ENCODE measurements around the gene FLRT3.

FLRT3 gene

DNA sequence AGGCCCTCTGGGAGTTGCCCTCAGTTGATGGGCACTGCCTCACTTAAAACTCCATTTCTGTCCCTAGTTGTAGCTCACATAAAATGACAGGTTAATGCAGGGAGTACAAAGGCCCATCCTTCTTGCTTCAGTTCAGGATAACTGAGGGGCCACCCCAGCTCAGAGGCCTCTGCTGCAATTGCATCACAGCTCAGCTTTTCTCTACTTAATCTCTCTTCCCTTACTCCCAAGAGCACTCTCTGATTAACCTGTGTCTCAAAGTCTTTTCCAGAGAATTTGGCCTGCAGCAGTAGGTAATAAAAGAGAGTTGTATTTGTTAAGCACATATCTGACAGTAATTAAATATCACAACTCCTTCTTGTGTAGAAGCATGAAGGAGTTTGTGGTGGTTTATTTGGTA lies 40.9 kb upstream of the FLRT3 start:
- TF ChIP-seq, protein P1, sequence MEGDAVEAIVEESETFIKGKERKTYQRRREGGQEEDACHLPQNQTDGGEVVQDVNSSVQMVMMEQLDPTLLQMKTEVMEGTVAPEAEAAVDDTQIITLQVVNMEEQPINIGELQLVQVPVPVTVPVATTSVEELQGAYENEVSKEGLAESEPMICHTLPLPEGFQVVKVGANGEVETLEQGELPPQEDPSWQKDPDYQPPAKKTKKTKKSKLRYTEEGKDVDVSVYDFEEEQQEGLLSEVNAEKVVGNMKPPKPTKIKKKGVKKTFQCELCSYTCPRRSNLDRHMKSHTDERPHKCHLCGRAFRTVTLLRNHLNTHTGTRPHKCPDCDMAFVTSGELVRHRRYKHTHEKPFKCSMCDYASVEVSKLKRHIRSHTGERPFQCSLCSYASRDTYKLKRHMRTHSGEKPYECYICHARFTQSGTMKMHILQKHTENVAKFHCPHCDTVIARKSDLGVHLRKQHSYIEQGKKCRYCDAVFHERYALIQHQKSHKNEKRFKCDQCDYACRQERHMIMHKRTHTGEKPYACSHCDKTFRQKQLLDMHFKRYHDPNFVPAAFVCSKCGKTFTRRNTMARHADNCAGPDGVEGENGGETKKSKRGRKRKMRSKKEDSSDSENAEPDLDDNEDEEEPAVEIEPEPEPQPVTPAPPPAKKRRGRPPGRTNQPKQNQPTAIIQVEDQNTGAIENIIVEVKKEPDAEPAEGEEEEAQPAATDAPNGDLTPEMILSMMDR (IDR thresholded peaks at IDR 0.05): no peak
- Histone ChIP-seq H3K4me3 (no peak overlapping the region), H3K27me3 (no peaks in the 10 kb centered on the region), H3K9me3 (no peaks in the 10 kb centered on the region), H3K4me1 (no peaks in the 10 kb centered on the region), H3K36me3 (no peaks in the 10 kb centered on the region), H3K27ac (no peak overlapping the region)
- intact Hi-C loops (cut with DNase I; ENCODE audit: low total_unique reads): no loop called here
- DNase-seq: no peak

DNA sequence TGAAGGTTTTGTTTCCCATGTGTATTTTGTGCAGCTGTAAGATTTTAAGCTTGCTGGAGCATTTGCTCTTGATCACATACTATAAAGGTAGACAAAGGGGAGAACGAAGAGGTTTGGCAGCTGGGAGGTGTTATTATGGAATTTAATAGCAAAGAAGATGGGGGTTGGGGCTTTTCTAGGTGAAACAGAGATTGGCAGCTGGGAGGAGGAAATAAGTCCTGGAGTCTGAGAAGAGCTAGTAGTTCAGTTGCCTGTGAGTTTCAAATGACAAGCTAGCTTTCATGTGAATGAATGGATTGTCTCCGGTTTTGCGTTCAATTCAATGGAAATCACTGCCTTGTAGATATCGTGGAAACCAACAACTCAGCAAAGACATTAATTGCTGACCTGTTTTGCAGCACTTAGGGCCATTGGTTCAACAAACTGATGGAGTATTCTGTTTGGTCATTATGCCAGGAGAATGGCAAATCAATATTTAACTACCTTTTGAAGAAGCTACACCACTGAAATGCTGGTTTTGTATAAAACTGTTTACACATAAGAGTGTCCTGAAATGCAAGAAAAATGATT lies 38.1 kb upstream of the FLRT3 start:
- Histone ChIP-seq H3K4me3 (no peak overlapping the region), H3K27ac (no peak overlapping the region), H3K4me1 (no peaks in the 10 kb centered on the region), H3K36me3 (no peaks in the 10 kb centered on the region), H3K9me3 (no peaks in the 10 kb centered on the region), H3K27me3 (no peaks in the 10 kb centered on the region)
- DNase-seq: no peak
- intact Hi-C loops (cut with DNase I; ENCODE audit: low total_unique reads): no loop called here
- TF ChIP-seq, protein P1 (IDR thresholded peaks at IDR 0.05): no peak

DNA sequence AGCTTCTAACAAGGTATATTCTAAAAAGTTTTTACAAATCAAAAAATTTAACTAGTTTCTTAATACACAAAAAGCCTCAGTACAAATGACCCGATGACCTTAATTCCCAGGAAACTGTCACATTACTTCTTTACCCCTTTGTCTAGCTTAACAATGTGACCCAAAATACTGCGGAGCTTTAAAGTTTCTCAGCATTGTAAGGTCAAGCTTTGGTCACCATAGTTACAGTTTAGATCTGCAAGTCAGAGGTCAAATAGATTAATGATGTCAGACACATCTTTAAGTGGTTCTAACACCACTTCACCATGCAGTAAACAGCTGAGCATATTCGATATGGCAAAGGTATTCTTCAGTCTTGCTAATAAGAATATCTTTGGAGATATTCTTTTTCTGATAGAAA lies 36.8 kb upstream of the FLRT3 start:
- intact Hi-C loops (cut with DNase I; ENCODE audit: low total_unique reads): no loop called here
- Histone ChIP-seq H3K27me3 (no peaks in the 10 kb centered on the region), H3K9me3 (no peaks in the 10 kb centered on the region), H3K4me3 (no peak overlapping the region), H3K27ac (no peak overlapping the region), H3K4me1 (no peaks in the 10 kb centered on the region), H3K36me3 (no peaks in the 10 kb centered on the region)
- TF ChIP-seq, protein P1 (IDR thresholded peaks at IDR 0.05): no peak
- DNase-seq: no peak

DNA sequence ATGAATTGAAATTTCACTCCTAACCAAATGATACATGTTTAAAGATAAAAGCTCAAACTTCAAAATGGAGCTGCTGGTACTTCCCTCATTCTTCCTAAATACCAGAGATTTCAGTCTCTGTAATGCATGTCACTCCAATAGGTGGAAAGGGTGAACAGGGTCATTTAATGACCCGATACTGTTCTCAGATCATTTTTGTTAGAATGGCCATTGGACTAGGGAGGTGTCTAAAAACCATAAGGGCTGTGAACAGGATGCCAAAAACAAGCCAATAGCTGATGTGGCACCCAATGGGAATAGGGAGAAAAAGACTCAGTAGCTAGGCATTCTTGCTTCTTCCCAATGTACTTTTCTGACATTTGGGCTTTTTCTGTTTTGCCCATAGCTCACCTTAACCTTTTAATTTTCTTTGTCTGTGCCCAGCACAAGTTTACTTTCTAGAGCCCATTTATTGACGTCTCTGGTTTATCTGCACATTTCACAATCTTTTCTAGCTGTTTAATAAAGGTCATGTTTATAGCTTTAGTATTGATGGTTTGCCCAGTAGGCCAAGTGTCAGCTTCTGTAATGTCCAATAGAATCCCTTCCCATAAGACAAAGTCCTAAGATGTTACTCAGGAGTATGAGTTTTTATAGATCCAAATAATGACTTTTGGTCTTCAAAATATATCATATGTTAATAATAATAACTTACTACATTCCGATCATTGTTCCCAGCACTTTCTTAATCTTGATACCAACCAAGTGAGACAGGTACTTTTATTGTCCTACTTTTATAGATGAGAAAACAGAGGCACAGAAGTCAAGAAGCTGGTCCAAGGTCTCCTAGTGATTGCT lies 24.3 kb upstream of the FLRT3 start:
- Histone ChIP-seq H3K4me3 (no peak overlapping the region), H3K27me3 (no peaks in the 10 kb centered on the region), H3K36me3 (no peaks in the 10 kb centered on the region), H3K4me1 (no peaks in the 10 kb centered on the region), H3K9me3 (peaks cover 0 to 6% (median 0%) of the 10 kb centered on the region in 3 donors), H3K27ac (no peak overlapping the region)
- no peak for DNase-seq
- TF ChIP-seq, protein P1 (IDR thresholded peaks at IDR 0.05): no peak
- intact Hi-C loops (cut with DNase I; ENCODE audit: low total_unique reads): no loop called here

DNA sequence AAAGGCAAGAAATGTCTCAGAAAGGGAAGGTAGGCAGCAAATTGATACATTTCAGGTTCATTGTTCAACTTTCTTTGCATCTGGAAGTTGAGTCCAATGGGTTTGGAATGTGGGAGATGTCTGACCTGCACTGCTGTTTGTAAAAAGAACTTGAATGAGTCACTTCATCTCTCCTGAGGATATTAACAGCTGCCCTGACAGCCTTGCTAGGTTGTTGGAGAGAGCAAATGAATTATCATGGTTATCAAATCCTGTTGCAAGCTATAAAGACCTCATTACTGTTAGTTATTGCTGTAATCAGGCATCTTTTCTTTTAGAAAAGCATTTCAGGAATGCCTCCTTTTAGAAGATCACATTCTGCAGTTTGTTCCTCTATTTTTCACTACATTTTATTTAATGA lies 23.0 kb upstream of the FLRT3 start:
- Histone ChIP-seq H3K27ac (no peak overlapping the region), H3K9me3 (no peaks in the 10 kb centered on the region), H3K4me1 (no peaks in the 10 kb centered on the region), H3K4me3 (no peak overlapping the region), H3K27me3 (no peaks in the 10 kb centered on the region), H3K36me3 (no peaks in the 10 kb centered on the region)
- DNase-seq: no peak
- intact Hi-C loops (cut with DNase I; ENCODE audit: low total_unique reads): no loop called here
- TF ChIP-seq, protein P1 (IDR thresholded peaks at IDR 0.05): no peak
